Activated naive CD4-positive, alpha-beta T cell treated with anti-CD3 and anti-CD28 coated beads, Interleukin-2, amount 50 U/mL, for 72 hours (primary cell): ENCODE data around the gene DOP1A. TPM values are rescaled to one million over a fixed set of nuclear protein-coding genes. Genes with fewer than 3 reads are reported as not detected.

ENCODE experiments used
- ATAC-seq, 2 donors: fragments of 150-1000 bp; cut with Tn5 transposase; 2 replicates each; pipeline ENCODE4 v1.10.0; 2021; ENCODE audit warnings: mild to moderate bottlenecking in 2 of 2, moderate library complexity in 2 of 2
- DNase-seq, 2 donors: peaks; one replicate each; pipeline ENCODE4 v3.0.0; 2021 to 2022; ENCODE audit warnings: low spot score in 2 of 2
- H3K27ac Mint-ChIP-seq, 2 donors: one replicate each; pipeline ENCODE4 v1.8.0; 2022; ENCODE audit warnings: mild to moderate bottlenecking in 2 of 2, mixed read lengths in 2 of 2
- H3K36me3 Mint-ChIP-seq, 2 donors: one replicate each; pipeline ENCODE4 v1.8.0; 2022; ENCODE audit warnings: mixed read lengths in 2 of 2
- H3K9me3 Mint-ChIP-seq, 2 donors: one replicate each; pipeline ENCODE4 v1.8.0; 2022; ENCODE audit warnings: mixed read lengths in 2 of 2
- total RNA-seq, 2 donors: library from RNA; stranded (reverse); gene quantifications; one replicate each; pipeline ENCODE4 v1.2.3, GENCODE V29; 2022

The DOP1A gene
- total RNA-seq, 2 donors from 2014 or later = 7.4 to 9.5 TPM

GRCh38 chr6:83215131-83216047, 147.9 kb downstream of the DOP1A start:
- peak in 1 of 2 donors; percentile 39 for DNase-seq
- Mint-ChIP-seq H3K27ac (peak overlapping the region in 1 of 2 donors; percentile 49), H3K9me3 (no peaks in the 10 kb centered on the region), H3K36me3 (no peaks in the 10 kb centered on the region)
- peak; percentile 95 to 98 for ATAC-seq

DNA sequence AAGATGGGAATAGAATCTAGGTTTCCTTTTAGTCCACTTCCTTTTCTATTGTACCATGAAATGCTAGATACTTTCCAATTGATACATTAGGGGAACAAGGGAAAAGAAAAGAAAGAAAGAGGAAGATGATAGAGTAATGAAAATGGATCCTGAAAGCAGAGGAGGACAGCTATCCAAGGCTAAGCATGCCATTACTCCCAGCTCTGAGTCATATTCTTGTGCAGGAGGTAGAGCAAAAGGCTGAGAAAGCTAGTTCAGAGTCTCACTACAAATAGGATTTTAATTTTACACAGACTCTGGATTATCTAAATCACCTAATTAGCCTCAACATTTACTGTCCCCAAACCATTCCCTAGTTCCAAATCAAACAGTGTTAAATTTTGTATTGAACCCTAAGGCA, 149.3 kb downstream of the DOP1A start:
- Mint-ChIP-seq H3K27ac (no peak overlapping the region), H3K9me3 (no peaks in the 10 kb centered on the region), H3K36me3 (no peaks in the 10 kb centered on the region)
- ATAC-seq (no peak), DNase-seq (no peak)

Other genes with a start within 250 kb of the DOP1A start
- 10 to 100 TPM in 1 of 2 donors, 1 to 10 TPM in 1; 6.0 to 10.3 TPM for gene UBE3D, start 1.8 kb upstream of the DOP1A start, total RNA-seq
- 10 to 100 TPM; 24.4 to 25.0 TPM for gene PGM3, start 125.6 kb downstream of the DOP1A start, total RNA-seq
- gene RWDD2A, start 125.7 kb downstream of the DOP1A start, total RNA-seq = 1 to 10 TPM in 1 of 2 donors, under 1 TPM in 1; 0.77 to 2.3 TPM